HG02623 (cell line): ENCODE measurements around the gene HELZ2.
"Not testable (repeated sequence)": the region's sequence is repeated elsewhere in the genome, so short reads cannot be mapped to it uniquely, and the experiment has no call there.

Source experiments
- ATAC-seq: cut with Tn5 transposase; IDR thresholded peaks from one replicate; pipeline ENCODE4 v1.9.1; 2021; ENCODE audit warnings: moderate library complexity; ENCODE audit not compliant: unreplicated experiment

HELZ2 gene

DNA sequence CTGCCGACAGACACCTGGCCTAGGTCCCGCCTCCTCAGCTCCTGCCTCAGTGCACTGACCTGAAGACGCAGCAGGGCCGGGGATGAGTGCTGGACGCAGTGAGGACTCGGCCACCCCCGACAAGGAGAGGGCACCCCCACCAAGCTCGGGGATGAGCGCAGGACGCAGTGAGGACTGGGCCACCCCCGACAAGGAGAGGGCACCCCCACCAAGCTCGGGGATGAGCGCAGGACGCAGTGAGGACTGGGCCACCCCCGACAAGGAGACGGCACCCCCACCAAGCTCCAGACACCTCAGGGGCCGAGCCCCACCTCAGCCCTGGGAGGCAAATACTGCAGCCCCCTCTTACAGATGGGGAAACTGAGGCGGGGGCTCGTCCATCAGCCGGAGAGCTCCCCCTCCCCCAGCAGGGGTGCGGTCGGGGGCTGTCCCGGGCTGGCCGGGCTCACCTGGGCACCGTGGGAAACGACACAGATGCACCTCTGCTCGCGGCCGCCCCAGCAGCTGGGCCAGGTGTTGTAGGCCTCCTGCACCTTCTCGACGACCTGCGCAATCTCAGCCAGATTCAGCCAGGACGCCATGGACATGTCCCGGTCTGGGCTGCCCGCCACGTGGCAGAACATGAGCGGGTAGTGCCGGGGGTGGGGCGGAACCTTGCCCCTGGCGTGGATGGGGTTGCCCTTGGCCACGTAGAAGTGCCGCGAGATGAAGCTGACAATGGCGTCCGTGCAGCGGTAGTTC lies 7.5 kb downstream of the HELZ2 start:
- ATAC-seq: no peak

DNA sequence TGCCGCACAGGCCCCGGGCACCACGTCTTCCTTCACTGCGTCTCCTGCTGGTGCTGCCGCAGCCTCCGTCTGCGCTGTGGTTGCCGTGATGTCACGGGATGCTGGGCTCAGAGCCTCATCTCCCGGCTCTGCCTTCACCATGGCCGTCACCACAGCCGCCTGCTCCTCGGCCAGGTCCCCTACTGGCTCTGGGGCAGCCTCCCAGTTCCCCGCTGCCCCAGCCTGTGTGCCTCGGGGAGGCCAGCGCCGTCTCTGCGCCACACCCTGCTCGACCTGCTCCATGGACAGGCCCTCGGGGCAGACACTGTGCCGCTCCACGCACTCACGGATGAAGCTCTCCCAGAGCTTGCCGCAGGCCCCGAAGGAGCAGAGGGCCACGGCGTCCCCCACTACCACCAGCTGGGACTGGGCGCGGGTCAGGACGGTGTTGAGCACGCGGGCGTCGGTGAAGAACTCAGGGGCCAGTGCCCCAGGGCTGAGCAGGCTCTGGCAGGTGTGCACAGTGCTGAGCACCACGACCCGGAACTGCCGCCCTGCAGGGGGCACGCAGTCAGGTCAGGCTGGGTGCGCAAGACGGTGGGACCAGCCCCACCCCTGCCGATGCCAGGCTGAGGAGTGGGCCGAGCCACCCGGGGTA lies 8.2 kb downstream of the HELZ2 start:
- no peak for ATAC-seq

DNA sequence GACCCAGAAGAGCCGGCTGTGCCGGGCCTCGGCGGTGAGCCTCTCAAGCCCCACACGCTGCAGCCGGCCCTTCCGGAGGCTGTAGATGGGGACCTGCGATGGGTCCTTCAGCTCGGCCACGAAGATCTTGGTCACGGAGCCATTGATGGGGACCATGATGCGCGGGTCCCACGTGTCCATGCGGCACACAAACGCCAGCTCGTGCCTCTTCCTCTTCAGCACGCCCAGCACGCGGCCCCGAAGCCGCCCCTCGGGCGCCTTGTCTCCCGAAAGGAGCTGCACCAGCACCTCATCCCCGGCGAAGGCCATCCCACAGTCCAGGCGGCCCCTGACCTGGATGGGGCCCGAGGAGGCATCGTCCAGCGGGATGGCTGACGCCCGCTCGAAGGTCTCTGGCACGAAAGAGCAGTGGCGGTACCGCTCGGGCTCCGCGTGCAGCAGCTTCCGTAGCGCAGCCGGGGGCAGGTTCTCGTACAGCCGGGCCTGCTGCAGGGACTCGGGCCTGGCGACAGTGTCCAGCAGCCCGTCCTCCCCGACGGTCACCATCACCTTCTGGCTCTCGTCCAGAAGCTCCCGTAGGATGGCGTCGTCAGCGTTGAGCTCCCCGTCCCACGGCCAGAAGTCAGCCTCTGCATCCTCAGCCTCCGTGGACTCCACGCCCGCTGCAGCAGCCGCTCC lies 8.9 kb downstream of the HELZ2 start:
- no peak for ATAC-seq

DNA sequence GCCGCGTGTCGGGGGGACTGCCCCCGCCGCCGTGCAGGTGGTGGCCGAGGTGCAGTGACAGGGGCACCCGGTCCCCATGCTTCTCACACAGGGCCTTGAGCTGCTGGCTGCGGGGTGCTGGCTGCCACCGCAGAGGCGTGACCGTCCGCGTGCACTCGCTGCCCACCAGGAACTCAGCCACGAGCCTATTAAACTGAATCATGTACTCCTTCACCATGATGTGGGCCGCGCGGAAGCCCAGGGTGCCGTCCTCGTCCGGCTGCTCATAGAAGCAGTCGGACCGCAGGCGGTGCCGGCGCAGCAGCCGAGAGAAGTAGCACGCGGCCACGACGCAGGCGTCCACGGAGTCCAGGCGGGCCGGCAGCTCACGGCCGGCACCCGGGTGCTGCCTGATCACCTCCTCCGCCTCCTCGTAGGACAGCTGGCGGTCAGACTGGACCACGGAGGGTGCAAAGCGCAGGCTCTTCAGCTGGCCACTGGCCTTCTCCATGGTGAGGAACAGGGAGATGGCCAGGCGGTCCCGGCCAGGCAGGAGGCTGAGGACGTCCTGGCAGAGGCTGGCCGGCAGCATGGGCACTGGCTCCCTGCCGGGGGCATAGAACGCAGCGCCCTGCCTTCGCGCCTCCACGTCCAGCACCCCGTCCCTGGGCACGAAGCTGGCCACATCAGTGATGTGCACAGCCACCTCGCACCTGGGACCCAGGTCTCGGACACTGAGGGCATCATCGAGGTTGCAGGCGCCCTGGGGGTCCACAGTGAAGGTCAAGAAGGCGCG lies 9.8 kb downstream of the HELZ2 start:
- ATAC-seq: no peak

DNA sequence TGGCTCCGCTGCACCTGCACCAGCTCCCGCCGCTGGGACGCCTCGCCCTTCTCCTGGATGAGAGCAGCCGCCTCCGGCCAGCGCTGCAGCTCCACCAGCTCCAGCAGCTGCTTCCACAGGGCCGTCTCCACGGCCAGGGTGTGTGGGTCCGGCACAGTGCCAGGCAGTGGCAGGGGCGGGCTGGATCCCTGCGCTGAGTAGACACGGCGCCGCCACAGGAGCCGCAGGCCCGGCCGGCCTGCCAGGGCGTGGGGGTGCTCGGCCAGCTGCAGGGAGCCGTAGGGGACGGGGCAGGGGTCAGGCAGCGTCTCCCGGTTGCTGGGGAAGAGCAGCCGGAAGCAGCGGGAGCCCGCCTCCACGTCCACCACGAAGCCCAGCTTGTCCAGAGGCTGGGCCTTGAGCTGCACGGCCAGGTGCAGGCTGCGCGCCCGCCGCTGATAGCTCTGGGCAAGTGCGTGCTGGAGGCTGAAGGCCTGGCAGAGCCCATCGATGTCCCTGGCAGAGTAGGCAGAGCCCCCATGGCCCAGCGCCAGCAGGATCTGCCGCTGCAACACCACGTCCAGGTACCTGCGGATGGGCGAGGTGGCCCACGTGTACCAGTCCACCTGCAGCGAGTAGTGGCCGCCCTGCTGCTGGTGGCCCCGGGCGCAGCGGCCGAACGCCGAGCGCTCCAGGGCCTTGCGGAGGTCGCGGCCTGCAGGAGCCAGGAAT lies 10.7 kb downstream of the HELZ2 start:
- ATAC-seq: no peak

DNA sequence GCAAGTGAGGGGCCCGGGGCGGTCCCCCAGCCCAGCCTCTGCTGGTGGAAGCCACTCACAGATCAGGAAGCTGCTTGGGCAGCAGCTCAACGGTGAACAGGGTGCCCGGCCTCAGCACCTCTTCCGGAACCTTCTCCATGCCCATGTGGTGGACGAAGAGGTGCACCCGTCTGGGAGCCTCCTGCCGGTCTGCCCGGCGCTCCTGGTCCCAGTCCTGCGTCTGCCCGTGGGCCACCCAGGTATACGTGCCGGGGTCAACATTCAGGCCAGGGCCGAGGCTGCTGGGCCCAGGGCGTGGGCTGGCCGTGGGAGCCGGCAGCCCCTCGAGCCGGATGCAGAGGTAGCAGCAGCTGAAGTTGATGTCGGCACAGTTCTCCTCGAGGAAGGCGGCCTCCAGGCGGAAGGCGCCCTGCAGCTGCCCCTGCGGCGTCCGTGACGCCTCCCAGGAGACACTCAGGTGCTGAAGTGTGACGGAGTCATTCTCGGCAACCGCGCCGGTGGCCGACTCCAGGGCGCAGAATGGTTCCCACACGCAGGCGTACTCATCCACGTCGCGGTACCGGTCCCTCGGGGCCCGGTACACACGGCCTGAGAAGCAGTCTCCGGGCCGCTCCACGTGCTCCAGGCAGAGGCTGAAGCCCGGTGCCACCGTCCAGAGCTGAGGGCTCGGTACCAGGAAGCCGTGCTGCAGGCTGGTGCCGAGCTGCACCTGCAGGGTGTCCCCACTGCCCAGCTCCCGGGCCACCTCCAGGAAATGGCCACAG lies 11.4 kb downstream of the HELZ2 start:
- no peak for ATAC-seq

DNA sequence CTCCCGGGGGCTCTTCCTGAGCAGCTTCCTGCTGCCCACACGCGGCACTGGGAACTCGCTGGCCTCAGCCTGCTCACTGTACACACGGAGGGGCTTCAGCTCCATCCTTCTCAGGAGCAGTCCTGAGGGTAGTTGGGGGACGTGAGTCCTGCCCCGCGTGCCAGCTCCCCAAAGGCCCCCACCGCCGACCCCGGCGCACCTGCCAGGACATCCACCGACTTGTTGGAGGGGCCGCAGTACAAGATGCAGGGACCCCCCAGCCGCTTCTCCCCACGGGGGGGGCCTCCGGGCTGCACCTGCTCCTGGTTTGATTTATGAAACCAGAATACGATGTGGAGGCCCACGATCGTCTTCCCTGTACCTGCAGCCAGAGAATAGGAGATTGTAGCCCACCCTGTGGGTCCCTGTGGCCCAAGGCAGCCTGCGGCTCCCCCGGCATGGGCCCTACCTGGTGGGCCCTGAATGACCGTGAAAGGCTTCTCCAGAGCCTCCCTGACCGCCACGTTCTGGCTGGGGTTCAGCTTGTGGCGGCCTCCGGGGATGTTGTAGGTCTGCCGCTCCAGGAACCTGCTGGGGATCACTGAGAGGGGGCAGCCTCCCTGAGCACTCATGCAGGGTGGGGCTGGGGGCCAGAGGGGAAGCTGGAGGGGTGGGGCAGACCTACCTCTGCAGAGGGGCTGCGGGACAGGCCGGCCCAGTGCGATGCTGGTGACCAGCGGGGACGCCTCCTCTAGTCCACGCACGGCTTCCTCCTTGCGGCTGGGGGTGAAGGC lies 12.2 kb downstream of the HELZ2 start:
- ATAC-seq: no peak

DNA sequence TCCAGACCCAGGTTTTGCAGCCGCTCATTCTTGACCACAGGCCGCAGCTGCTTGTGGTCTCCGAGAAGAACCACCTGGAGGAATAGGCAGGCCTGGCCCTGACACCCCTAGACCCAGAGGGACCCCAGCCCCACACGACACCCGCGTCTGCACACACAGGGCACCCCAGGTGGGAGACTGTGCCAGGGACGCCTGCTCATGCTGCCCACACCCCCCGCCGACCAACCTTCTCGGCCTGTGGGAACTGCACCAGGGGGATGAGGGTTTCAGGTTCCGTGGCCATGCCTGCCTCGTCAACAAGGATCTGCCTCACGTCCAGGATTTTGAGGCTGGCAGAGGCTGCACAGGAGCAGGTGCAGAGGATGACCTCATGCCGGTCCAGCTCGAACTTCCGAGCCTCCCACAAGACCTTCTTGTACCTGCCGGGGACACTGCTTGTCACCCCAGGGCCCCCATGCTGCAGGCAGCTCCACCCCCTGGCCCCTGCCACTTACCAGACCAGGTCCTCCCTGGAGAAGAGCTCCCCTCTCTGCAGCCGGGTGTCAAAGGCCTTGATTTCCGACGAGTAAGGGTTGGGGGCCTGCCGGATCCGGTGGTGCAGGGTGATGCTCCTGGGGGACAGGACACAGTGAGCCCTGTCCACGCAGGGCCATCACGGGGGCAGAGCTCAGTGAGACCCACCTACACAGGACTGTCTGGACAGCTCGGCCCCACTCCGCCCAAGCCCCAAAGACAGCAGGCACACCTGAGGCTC lies 13.0 kb downstream of the HELZ2 start:
- no peak for ATAC-seq

DNA sequence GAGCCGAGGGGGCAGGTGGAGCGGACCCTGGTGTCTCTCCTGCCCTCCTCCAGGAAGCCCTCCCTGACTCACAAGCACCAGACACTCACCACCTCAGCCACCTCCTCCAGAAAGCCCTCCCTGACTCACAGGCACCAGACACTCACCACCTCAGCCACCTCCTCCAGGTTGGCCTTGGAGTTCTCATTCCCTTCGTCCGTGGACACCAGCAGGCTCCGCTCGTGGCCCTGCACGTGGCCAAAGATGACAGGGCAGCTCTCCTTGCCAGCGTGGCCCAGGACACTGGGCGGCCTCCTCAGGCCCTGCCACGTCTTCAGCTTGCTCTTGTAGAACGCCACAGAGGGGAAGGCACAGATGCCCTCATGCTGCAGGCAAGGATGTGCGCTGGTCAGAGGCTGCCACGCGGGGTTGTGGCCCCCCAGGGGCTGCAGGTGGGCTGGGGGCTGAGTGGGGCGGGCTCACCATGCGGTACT lies 13.7 kb downstream of the HELZ2 start:
- ATAC-seq: no peak

DNA sequence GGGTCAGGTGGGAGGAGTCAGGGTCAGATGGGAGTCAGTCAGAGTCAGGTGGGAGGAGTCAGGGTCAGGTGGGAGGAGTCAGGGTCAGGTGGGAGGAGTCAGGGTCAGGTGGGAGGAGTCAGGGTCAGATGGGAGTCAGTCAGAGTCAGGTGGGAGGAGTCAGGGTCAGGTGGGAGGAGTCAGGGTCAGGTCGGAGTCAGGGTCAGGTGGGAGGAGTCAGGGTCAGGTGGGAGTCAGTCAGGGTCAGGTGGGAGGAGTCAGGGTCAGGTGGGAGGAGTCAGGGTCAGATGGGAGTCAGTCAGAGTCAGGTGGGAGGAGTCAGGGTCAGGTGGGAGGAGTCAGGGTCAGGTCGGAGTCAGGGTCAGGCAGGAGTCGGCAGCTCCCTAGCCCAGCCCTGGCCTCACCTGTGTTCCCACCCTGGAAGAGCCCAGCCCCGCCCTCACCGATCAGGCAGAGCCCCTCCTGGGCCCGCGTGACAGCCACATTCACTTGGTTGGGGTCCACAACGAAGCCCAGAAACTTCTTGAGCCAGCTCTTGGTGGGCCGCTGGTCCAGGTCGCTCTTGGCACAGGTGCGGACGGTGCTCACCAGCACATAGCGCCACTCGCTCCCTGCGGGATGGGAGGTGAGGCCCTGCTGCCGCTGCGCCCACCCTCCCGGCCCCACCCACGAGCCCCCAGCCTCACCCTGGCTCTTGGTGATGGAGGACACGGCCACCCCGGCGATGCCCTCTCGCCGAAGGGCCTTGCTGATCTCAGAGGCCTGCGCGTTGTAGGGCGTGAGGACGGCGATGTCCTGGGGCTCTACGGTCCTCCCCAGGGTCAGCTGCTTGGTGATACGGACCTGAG lies 14.3 kb downstream of the HELZ2 start:
- ATAC-seq: not testable (repeated sequence)

DNA sequence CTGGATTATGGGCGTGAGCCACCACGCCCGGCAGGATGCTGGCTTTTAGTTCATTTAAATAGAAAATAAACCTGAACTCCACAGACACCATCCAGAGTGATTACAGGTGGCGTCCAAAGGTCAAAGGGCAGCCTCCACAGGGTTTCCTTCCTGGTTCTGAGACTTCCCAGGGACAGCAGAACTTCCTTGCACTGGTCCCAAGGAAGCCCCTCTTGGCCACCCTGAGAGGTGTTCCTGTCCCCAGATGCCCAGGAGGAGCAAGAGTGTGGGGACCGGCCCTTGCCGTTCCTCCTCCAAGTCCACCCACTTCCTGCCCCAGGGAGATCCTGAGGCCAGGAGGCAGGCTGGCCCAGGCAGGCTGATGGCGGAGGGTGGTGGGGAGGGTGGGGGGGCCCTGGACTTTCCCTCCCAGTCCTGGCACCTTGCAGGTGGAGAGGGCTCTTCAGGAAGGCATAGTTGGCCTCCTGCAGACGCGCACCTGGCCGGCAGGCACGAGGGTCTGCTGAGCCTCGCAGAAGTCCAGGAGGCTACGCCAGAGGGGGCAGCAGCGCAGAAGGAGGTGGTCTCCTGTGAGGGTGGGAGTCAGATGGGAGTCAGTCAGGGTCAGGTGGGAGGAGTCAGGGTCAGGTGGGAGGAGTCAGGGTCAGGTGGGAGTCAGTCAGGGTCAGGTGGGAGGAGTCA lies 15.1 kb downstream of the HELZ2 start:
- ATAC-seq: no peak

DNA sequence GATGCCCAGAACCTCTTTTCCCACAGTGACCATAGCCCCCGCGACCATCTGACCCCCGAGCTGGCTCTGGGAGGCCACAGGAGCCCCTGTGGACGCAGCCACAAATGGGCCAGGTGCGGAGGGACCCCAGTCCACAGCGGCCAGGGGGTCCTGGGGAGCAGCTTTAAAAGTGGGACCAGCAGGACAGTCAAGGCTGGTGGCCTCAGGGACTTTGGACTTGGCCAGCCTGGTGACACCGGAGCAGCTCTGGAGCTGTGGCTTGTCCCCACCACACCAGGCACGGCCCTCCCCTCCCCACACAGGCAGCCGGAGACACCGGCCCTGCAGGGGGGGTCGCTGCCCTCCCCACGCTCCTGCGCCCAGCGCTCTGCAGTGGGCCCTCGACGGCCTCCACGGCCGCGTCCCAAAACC lies 16.6 kb downstream of the HELZ2 start:
- no peak for ATAC-seq

DNA sequence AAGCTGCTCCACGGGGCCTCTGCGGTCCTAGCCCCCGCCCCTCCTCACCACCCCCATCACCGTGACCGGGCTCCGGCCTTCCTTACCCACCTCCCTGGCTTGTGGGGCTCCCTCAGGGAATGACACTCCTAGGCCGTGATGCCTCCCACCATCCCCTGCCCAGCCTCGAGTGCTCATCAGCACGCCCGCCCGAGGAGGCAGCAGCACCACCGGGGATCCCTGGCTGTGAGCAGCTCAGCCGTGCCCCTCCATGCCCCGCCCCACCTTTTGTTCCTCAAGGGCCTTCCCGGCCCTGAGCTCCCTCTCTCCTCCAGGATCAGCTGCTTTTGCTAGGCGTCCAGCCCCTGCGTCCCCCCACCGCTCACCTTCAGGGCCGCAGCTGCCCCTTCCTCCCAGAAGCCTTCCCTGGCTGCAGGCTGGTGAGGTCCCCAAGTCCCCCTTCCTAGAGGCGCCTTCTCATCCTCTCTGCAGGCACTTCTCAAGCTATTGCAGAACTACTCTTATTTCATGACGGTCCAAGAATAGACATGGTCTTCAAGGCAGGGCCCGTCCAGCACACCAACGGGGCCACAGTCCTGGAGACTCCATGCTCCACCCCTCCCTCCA lies 17.1 kb downstream of the HELZ2 start:
- no peak for ATAC-seq

DNA sequence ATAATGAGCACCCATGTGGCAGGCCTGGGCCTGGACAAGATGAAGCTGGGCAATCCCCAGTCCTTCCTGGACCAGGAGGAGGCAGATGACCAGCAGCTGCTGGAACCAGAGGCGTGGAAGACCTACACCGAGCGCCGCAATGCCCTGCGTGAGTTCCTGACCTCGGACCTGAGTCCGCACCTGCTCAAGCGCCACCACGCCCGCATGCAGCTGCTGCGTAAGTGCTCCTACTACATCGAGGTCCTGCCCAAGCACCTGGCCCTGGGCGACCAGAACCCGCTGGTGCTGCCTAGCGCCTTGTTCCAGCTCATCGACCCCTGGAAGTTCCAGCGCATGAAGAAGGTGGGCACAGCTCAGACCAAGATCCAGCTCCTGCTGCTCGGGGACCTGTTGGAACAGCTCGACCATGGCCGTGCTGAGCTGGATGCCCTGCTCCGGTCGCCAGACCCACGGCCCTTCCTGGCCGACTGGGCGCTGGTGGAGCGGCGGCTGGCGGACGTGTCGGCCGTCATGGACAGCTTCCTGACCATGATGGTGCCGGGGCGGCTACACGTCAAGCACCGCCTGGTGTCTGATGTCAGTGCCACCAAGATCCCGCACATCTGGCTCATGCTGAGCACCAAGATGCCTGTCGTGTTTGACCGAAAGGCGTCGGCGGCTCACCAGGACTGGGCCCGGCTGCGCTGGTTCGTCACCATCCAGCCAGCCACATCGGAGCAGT lies 18.2 kb downstream of the HELZ2 start:
- ATAC-seq: no peak

DNA sequence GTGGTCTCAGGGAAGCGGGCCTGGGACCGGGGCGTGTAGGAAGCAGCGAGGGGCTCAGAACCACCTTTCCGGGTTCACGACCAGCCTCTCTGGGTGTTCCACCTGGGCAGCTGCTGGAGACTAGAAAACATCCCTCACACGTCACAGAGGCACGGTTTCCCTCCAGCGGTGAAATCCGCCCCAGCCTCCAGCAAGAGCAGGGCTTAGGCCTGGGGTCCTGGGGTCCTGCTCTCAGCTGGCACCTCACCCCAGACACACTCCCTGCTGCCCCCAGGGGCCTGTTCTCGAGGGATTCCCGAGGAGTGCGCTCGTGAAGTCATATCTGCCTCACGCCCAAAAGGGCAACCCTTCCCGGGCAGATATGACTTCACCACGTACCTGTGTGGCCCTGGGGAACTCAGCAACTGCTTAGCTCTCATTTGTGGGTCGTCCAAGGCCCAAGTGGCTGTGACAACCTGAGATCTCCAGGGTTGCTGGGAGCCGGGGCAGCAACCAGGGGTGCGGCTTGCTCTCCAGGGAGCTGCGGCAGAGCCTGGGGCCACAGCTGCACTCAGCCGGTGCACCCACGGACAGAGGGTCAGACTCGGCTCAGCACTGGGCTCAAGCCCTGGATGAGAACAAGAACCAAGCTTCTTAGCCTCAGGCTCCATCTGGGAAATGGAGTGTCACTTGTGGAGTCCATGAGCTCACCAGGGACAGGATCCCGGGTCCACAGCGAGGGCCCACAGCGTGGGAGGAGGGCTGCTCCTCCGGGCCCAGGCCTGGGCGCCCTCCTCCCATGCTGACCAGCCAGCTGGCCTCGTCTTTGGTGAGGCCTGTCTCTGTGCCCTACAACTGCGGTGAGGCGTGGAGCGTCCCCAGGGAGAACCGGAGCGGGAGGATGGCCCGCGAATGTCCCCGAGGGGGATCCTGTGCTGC lies 19.4 kb downstream of the HELZ2 start:
- no peak for ATAC-seq
